ENCODE data around the gene CYP1B1.
A peak's percentile ranks its signal among the peaks of the same experiment; 100 is the strongest.

The CYP1B1 gene

DNA sequence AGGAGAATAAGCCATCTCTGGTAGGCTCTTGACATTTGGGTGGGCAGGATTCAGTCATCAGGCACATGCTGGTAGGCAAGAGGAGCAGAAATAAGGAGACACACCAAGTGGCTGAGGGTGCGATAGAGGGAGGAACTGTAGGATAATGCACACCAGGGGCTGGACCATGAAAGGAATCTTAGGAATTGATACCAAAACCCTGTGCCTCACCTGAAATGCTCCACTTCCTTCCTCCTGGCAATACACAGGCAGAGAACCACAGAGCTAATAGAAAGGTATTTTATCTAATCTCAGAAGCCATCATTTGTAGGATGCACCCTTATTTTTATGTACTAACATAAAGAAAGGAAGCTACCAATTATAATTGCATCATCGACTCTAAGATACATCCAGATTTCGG, 4.4 kb upstream of the CYP1B1 start:
- ATAC-seq (ENCODE audit: low read depth) = no peak
- H3K27me3 ChIP-seq (ENCODE audit: insufficient read depth, poor library complexity, severe bottlenecking) = peaks cover 13% of the 10 kb centered on the region
- H3K4me3 ChIP-seq (ENCODE audit: severe bottlenecking) = no peak overlapping the region
- no peak overlapping the region for H3K27ac ChIP-seq (ENCODE audit: poor library complexity, severe bottlenecking)
- TF ChIP-seq, protein P1, sequence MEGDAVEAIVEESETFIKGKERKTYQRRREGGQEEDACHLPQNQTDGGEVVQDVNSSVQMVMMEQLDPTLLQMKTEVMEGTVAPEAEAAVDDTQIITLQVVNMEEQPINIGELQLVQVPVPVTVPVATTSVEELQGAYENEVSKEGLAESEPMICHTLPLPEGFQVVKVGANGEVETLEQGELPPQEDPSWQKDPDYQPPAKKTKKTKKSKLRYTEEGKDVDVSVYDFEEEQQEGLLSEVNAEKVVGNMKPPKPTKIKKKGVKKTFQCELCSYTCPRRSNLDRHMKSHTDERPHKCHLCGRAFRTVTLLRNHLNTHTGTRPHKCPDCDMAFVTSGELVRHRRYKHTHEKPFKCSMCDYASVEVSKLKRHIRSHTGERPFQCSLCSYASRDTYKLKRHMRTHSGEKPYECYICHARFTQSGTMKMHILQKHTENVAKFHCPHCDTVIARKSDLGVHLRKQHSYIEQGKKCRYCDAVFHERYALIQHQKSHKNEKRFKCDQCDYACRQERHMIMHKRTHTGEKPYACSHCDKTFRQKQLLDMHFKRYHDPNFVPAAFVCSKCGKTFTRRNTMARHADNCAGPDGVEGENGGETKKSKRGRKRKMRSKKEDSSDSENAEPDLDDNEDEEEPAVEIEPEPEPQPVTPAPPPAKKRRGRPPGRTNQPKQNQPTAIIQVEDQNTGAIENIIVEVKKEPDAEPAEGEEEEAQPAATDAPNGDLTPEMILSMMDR (IDR thresholded peaks at IDR 0.05; ENCODE audit: poor library complexity, severe bottlenecking) = no peak
- no peaks in the 10 kb centered on the region for H3K9me3 ChIP-seq (ENCODE audit: severe bottlenecking)
- no peaks in the 10 kb centered on the region for H3K4me1 ChIP-seq (ENCODE audit: insufficient read depth, poor library complexity, severe bottlenecking)
- no peaks in the 10 kb centered on the region for H3K36me3 ChIP-seq (ENCODE audit: low read depth)
- no peak for DNase-seq (ENCODE audit: low spot score)

DNA sequence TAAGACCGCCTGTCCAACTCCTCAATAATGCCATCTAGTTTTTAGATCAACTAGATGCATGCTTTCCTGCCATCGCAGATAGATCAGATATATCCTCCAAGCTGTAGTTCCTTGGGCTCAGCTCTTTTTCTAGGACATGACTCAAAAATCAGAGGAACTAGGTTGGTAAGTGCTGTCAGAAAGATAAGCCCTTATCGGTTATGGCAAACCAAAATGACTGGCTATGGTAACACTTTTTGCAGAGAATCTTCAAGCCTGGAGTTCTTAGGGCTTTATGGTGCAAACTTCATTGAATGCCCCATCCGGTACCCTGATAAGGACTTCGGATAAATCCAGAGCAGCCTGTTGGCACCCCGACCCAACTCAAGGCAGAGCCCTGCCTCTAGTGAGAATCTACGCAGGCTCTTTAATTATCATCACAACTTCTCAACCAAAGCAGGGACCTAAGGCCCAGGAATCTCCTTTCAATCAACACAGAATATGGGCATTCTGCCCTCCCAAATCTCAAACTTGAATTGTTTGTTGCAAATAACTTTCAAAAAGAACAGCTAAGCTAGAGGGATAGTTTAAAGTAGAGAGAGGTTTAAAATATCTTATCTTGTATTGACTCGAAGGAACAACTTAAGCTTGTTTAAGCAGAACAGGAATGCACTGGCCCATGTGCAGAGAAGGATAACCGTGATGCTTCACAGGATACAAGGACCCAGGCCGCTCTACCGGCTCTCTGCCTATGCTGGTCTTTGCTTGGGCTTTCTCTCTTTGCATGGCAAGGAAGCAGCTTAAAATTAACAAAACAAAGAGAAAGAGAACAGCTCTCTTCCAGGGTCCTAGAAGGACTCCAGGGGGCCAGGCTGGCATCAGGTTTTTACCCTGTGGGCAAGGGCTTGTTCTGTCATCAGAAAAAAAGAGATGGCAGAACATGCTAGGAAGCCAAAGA, 3.4 kb upstream of the CYP1B1 start:
- H3K4me1 ChIP-seq (ENCODE audit: insufficient read depth, poor library complexity, severe bottlenecking) = no peaks in the 10 kb centered on the region
- TF ChIP-seq, protein P1 (IDR thresholded peaks at IDR 0.05; ENCODE audit: poor library complexity, severe bottlenecking) = no peak
- H3K4me3 ChIP-seq (ENCODE audit: severe bottlenecking) = no peak overlapping the region
- DNase-seq (ENCODE audit: low spot score) (no peak), ATAC-seq (ENCODE audit: low read depth) (no peak)
- H3K27ac ChIP-seq (ENCODE audit: poor library complexity, severe bottlenecking) = no peak overlapping the region
- no peaks in the 10 kb centered on the region for H3K9me3 ChIP-seq (ENCODE audit: severe bottlenecking)
- H3K27me3 ChIP-seq (ENCODE audit: insufficient read depth, poor library complexity, severe bottlenecking) = peaks cover 23% of the 10 kb centered on the region
- no peaks in the 10 kb centered on the region for H3K36me3 ChIP-seq (ENCODE audit: low read depth)

DNA sequence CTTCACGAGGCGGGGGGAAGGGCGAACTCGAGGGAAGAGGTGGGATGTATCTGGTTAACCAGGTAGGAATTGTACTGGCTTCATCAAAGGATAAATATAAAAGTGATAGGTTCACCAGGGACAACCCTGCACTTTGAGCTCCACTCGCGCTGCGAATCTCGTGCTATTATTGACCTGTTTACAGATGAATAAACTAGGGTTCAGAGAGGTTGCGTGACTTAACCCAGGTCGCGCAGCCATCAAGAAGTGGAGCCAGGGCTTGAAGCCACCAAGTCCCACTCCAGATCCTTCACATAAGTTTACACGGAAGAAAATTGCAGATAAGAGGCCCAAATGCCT, 1.4 kb upstream of the CYP1B1 start:
- no peaks in the 10 kb centered on the region for H3K36me3 ChIP-seq (ENCODE audit: low read depth)
- ATAC-seq (ENCODE audit: low read depth) (no peak), DNase-seq (ENCODE audit: low spot score) (no peak)
- H3K27ac ChIP-seq (ENCODE audit: poor library complexity, severe bottlenecking) = no peak overlapping the region
- H3K9me3 ChIP-seq (ENCODE audit: severe bottlenecking) = no peaks in the 10 kb centered on the region
- peak overlapping the region; percentile 35 for H3K4me3 ChIP-seq (ENCODE audit: severe bottlenecking)
- TF ChIP-seq, protein P1 (IDR thresholded peaks at IDR 0.05; ENCODE audit: poor library complexity, severe bottlenecking) = no peak
- peaks cover 42% of the 10 kb centered on the region for H3K27me3 ChIP-seq (ENCODE audit: insufficient read depth, poor library complexity, severe bottlenecking)
- no peaks in the 10 kb centered on the region for H3K4me1 ChIP-seq (ENCODE audit: insufficient read depth, poor library complexity, severe bottlenecking)

DNA sequence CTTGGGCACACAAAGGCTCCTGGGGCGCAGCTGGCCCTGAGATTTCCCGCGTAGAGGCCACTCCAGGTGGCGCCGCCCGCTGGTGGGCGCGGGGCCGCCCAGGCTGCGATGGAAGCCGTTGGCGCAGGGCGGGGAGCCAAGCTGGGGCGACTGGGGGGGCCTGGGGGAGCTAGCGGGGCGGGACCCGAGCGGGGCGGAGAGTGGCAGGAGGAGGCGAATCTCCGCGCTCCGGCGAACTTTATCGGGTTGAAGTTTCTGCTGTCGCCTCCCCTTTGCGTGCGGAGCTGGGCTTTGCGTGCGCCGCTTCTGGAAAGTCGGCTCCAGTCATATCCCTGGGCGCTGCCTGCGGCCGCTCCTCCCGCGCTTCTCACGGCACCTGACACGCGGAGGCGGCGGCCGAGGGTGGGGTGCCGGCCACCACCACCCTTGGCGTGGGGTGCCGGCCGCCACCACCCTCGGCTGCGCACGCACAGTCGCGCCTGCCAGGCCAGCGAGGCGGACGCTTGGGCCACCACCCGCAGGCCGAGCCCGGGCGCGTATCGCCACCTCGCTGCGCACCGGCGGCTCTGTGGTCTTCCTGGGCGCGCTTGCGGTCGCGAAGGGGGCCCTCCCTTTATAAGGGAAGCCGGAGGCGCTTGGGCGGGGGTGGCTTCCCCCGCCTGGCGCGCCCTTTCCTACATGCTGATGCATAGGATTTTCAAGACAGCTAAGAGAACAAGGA, 919 bp upstream of the CYP1B1 start:
- H3K4me3 ChIP-seq (ENCODE audit: severe bottlenecking) = peak overlapping the region; percentile 35
- H3K4me1 ChIP-seq (ENCODE audit: insufficient read depth, poor library complexity, severe bottlenecking) = no peaks in the 10 kb centered on the region
- no peaks in the 10 kb centered on the region for H3K36me3 ChIP-seq (ENCODE audit: low read depth)
- H3K27me3 ChIP-seq (ENCODE audit: insufficient read depth, poor library complexity, severe bottlenecking) = peaks cover 43% of the 10 kb centered on the region
- H3K27ac ChIP-seq (ENCODE audit: poor library complexity, severe bottlenecking) = no peak overlapping the region
- peak; percentile 69 for DNase-seq (ENCODE audit: low spot score)
- TF ChIP-seq, protein P1 (IDR thresholded peaks at IDR 0.05; ENCODE audit: poor library complexity, severe bottlenecking) = peak; percentile 61
- ATAC-seq (ENCODE audit: low read depth) = peak; percentile 47
- H3K9me3 ChIP-seq (ENCODE audit: severe bottlenecking) = no peaks in the 10 kb centered on the region

Measured in RWPE2 (cell line).